SK-N-SH treated with all-trans-retinoic acid at 6 μM for 48 hours (cell line): Measurements from ENCODE around the gene NF1.

Source experiments
- ATAC-seq: fragments of 200-7000 bp; cut with Tn5 transposase; 3 replicates; pipeline ENCODE4 v1.9.1; 2020; ENCODE audit warnings: mild to moderate bottlenecking, moderate library complexity
- ARNTL ChIP-seq: fragments of 450-650 bp; formaldehyde crosslinking; IDR thresholded peaks from 2 replicates; pipeline ENCODE4 v1.5.0; 2020; ENCODE audit warnings: low read depth, mild to moderate bottlenecking, moderate library complexity, borderline replicate concordance
- BACH2 ChIP-seq: fragments of 250-450 bp; sonication (Bioruptor Pico); IDR thresholded peaks from 2 replicates; pipeline ENCODE4 v1.9.0; 2021; ENCODE audit warnings: mild to moderate bottlenecking, borderline replicate concordance
- CSDC2 ChIP-seq: fragments of 250-450 bp; sonication (Bioruptor Pico); IDR thresholded peaks from 2 replicates; pipeline ENCODE4 v1.5.0; 2020; ENCODE audit warnings: mild to moderate bottlenecking, moderate library complexity
- ESRRG ChIP-seq: fragments of 250-450 bp; sonication (Bioruptor Pico); IDR thresholded peaks from 2 replicates; pipeline ENCODE4 v1.6.1; 2021; ENCODE audit warnings: mild to moderate bottlenecking
- GLIS3 ChIP-seq: fragments of 250-450 bp; sonication (Bioruptor Pico); IDR thresholded peaks from 2 replicates; pipeline ENCODE4 v1.5.0; 2020; ENCODE audit warnings: mild to moderate bottlenecking, moderate library complexity
- ISL1 ChIP-seq: fragments of 250-450 bp; sonication (Bioruptor Pico); IDR thresholded peaks from 2 replicates; pipeline ENCODE4 v2.1.2; 2022; ENCODE audit warnings: mild to moderate bottlenecking, moderate library complexity
- OSR1 ChIP-seq: fragments of 250-450 bp; sonication (Bioruptor Pico); IDR thresholded peaks from 2 replicates; pipeline ENCODE4 v1.8.0; 2022; ENCODE audit warnings: moderate library complexity, mild to moderate bottlenecking, inconsistent platforms
- PPARA ChIP-seq: fragments of 250-450 bp; sonication (Bioruptor Pico); IDR thresholded peaks from 2 replicates; pipeline ENCODE4 v1.5.0; 2020; ENCODE audit warnings: mild to moderate bottlenecking, borderline replicate concordance
- SNAI2 ChIP-seq: fragments of 250-450 bp; sonication (Bioruptor Pico); IDR thresholded peaks from 2 replicates; pipeline ENCODE4 v1.5.0; 2020; ENCODE audit warnings: mild to moderate bottlenecking, moderate library complexity
- TCF4 ChIP-seq: fragments of 250-450 bp; sonication (Bioruptor Pico); IDR thresholded peaks from 2 replicates; pipeline ENCODE4 v1.8.0; 2021; ENCODE audit warnings: mild to moderate bottlenecking, moderate library complexity, borderline replicate concordance
- TOX ChIP-seq: fragments of 250-450 bp; sonication (Bioruptor Pico); IDR thresholded peaks from 2 replicates; pipeline ENCODE4 v1.8.0; 2021; ENCODE audit warnings: mild to moderate bottlenecking, moderate library complexity, borderline replicate concordance
- ZC3H10 ChIP-seq: fragments of 250-450 bp; sonication (Bioruptor Pico); IDR thresholded peaks from 2 replicates; pipeline ENCODE4 v1.5.1; 2021; ENCODE audit warnings: mild to moderate bottlenecking, moderate library complexity
- ZFP3 ChIP-seq: fragments of 250-450 bp; sonication (Bioruptor Pico); IDR thresholded peaks from 2 replicates; pipeline ENCODE4 v1.5.0; 2020; ENCODE audit warnings: mild to moderate bottlenecking, moderate library complexity
- ZFP30 ChIP-seq: fragments of 450-650 bp; formaldehyde crosslinking; IDR thresholded peaks from 2 replicates; pipeline ENCODE4 v1.5.0; 2022; ENCODE audit warnings: mild to moderate bottlenecking, moderate library complexity
- ZNF70 ChIP-seq: fragments of 450-650 bp; formaldehyde crosslinking; IDR thresholded peaks from 2 replicates; pipeline ENCODE4 v1.5.0; 2020; ENCODE audit warnings: mild to moderate bottlenecking, moderate library complexity
- TF ChIP-seq, protein P1 (sequence below): fragments of 250-450 bp; sonication (Bioruptor Pico); IDR thresholded peaks from 2 replicates; pipeline ENCODE4 v1.5.1; 2020; ENCODE audit warnings: low read depth, mild to moderate bottlenecking, moderate library complexity
- TF ChIP-seq, protein P2 (sequence below): fragments of 250-450 bp; sonication (Bioruptor Pico); IDR thresholded peaks from 2 replicates; pipeline ENCODE4 v1.5.1; 2021; ENCODE audit warnings: mild to moderate bottlenecking, moderate library complexity
- TF ChIP-seq, protein P3 (sequence below): fragments of 250-450 bp; sonication (Bioruptor Pico); IDR thresholded peaks from 2 replicates; pipeline ENCODE4 v1.8.0; 2021; ENCODE audit warnings: low read depth, mild to moderate bottlenecking, moderate library complexity, borderline replicate concordance
- TF ChIP-seq, protein P4 (sequence below): fragments of 250-450 bp; sonication (Bioruptor Pico); IDR thresholded peaks from 2 replicates; pipeline ENCODE4 v1.5.0; 2020; ENCODE audit warnings: mild to moderate bottlenecking, moderate library complexity
- TF ChIP-seq, protein P5 (sequence below): fragments of 250-450 bp; sonication (Bioruptor Pico); IDR thresholded peaks from 2 replicates; pipeline ENCODE4 v1.8.0; 2020; ENCODE audit warnings: mild to moderate bottlenecking, moderate library complexity, borderline replicate concordance

Gene NF1

DNA sequence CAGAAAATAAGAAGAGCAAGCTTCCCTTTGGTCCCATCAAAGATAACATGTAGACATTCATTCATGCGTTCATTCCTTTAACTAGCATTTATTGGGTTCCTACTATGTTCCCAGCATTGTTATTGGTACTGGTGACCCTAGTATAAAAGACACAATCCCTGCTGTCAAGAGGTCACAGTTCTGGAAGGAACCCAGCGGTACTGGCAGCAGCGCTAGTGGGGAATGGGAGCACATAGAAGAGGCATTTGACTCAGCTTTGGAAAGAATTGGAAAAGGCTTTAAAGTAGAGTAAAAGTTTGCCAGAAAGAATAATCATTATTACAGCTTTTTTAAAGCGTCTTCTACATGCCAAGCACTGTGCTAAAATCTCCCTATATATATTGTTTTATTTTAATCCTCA is 41.7 kb upstream of the NF1 start:
- no peak for ATAC-seq
- TF ChIP-seq, protein P1, sequence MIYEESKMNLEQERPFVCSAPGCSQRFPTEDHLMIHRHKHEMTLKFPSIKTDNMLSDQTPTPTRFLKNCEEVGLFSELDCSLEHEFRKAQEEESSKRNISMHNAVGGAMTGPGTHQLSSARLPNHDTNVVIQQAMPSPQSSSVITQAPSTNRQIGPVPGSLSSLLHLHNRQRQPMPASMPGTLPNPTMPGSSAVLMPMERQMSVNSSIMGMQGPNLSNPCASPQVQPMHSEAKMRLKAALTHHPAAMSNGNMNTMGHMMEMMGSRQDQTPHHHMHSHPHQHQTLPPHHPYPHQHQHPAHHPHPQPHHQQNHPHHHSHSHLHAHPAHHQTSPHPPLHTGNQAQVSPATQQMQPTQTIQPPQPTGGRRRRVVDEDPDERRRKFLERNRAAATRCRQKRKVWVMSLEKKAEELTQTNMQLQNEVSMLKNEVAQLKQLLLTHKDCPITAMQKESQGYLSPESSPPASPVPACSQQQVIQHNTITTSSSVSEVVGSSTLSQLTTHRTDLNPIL (CRISPR knock-in tag), result no peak
- TF ChIP-seq TOX (no peak), PPARA (CRISPR knock-in tag) (no peak), GLIS3 (no peak), ESRRG (CRISPR knock-in tag) (no peak), OSR1 (CRISPR knock-in tag) (no peak), ZNF70 (CRISPR knock-in tag) (no peak), SNAI2 (CRISPR knock-in tag) (no peak), ZC3H10 (CRISPR knock-in tag) (no peak), BACH2 (no peak), ZFP3 (CRISPR knock-in tag) (no peak), ARNTL (CRISPR knock-in tag) (no peak), CSDC2 (CRISPR knock-in tag) (no peak), ISL1 (CRISPR knock-in tag) (no peak)
- TF ChIP-seq, protein P2, sequence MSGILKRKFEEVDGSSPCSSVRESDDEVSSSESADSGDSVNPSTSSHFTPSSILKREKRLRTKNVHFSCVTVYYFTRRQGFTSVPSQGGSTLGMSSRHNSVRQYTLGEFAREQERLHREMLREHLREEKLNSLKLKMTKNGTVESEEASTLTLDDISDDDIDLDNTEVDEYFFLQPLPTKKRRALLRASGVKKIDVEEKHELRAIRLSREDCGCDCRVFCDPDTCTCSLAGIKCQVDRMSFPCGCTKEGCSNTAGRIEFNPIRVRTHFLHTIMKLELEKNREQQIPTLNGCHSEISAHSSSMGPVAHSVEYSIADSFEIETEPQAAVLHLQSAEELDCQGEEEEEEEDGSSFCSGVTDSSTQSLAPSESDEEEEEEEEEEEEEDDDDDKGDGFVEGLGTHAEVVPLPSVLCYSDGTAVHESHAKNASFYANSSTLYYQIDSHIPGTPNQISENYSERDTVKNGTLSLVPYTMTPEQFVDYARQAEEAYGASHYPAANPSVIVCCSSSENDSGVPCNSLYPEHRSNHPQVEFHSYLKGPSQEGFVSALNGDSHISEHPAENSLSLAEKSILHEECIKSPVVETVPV (CRISPR knock-in tag), result no peak
- TF ChIP-seq, protein P3, sequence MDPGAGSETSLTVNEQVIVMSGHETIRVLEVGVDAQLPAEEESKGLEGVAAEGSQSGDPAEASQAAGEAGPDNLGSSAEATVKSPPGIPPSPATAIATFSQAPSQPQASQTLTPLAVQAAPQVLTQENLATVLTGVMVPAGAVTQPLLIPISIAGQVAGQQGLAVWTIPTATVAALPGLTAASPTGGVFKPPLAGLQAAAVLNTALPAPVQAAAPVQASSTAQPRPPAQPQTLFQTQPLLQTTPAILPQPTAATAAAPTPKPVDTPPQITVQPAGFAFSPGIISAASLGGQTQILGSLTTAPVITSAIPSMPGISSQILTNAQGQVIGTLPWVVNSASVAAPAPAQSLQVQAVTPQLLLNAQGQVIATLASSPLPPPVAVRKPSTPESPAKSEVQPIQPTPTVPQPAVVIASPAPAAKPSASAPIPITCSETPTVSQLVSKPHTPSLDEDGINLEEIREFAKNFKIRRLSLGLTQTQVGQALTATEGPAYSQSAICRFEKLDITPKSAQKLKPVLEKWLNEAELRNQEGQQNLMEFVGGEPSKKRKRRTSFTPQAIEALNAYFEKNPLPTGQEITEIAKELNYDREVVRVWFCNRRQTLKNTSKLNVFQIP, result no peak
- TF ChIP-seq, protein P4, sequence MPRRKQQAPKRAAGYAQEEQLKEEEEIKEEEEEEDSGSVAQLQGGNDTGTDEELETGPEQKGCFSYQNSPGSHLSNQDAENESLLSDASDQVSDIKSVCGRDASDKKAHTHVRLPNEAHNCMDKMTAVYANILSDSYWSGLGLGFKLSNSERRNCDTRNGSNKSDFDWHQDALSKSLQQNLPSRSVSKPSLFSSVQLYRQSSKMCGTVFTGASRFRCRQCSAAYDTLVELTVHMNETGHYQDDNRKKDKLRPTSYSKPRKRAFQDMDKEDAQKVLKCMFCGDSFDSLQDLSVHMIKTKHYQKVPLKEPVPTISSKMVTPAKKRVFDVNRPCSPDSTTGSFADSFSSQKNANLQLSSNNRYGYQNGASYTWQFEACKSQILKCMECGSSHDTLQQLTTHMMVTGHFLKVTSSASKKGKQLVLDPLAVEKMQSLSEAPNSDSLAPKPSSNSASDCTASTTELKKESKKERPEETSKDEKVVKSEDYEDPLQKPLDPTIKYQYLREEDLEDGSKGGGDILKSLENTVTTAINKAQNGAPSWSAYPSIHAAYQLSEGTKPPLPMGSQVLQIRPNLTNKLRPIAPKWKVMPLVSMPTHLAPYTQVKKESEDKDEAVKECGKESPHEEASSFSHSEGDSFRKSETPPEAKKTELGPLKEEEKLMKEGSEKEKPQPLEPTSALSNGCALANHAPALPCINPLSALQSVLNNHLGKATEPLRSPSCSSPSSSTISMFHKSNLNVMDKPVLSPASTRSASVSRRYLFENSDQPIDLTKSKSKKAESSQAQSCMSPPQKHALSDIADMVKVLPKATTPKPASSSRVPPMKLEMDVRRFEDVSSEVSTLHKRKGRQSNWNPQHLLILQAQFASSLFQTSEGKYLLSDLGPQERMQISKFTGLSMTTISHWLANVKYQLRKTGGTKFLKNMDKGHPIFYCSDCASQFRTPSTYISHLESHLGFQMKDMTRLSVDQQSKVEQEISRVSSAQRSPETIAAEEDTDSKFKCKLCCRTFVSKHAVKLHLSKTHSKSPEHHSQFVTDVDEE (CRISPR knock-in tag), result no peak
- TF ChIP-seq, protein P5, sequence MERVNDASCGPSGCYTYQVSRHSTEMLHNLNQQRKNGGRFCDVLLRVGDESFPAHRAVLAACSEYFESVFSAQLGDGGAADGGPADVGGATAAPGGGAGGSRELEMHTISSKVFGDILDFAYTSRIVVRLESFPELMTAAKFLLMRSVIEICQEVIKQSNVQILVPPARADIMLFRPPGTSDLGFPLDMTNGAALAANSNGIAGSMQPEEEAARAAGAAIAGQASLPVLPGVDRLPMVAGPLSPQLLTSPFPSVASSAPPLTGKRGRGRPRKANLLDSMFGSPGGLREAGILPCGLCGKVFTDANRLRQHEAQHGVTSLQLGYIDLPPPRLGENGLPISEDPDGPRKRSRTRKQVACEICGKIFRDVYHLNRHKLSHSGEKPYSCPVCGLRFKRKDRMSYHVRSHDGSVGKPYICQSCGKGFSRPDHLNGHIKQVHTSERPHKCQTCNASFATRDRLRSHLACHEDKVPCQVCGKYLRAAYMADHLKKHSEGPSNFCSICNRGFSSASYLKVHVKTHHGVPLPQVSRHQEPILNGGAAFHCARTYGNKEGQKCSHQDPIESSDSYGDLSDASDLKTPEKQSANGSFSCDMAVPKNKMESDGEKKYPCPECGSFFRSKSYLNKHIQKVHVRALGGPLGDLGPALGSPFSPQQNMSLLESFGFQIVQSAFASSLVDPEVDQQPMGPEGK (CRISPR knock-in tag), result no peak

DNA sequence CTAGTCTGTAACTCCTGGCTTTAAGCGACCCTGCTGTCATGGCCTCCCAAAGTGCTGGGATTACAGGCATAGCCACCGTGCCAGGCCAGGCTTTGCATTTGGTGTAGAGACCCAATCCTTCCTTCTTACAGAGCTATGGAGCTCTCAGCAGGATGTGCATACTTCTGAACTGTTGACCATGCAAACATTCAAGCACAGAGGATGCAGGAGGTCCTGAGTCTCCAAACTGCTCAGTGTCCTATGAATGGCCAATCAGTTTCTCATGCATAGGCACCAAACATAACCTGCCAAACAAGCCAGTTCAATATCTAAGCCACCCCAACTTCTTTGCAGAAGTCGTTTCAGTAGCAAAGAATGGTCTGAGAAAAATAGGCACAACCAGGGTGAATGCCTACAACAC is 40.0 kb upstream of the NF1 start:
- TF ChIP-seq OSR1 (CRISPR knock-in tag) (no peak), ARNTL (CRISPR knock-in tag) (no peak), ZFP3 (CRISPR knock-in tag) (no peak), GLIS3 (no peak)
- ATAC-seq, result no peak

DNA sequence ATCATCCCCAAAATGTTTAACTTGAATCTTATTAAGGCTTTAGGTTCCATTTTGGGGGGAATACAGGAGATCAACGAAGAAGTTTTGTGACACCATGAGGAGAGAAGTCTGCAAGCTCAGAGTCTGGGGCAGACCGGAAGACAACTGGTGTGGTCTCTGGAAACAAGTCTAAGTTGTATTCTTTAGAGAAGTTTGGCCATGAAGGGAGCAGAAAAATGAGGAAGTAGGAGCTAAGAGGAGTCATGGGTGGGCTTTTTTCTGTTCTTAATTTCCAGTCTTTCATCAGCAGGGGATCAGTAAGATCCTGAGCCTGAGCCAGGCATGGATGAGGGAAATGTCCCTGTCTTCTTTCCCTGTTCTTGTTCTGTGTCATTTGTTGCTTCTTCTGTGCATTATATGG is 35.8 kb upstream of the NF1 start:
- no peak for TF ChIP-seq GLIS3
- no peak for TF ChIP-seq TCF4
- no peak for TF ChIP-seq ESRRG (CRISPR knock-in tag)
- no peak for TF ChIP-seq ZFP30 (CRISPR knock-in tag)
- TF ChIP-seq ZFP3 (CRISPR knock-in tag), result no peak
- TF ChIP-seq SNAI2 (CRISPR knock-in tag), result no peak
- TF ChIP-seq ARNTL (CRISPR knock-in tag), result no peak
- no peak for TF ChIP-seq BACH2
- no peak for TF ChIP-seq CSDC2 (CRISPR knock-in tag)
- TF ChIP-seq, protein P1 (CRISPR knock-in tag), result no peak
- ATAC-seq, result no peak
